Measurements from ENCODE around the gene PEMT.

- TF ChIP-seq SUZ12 (IDR thresholded peaks at IDR 0.05; ENCODE audit: extremely low read depth, insufficient read depth, insufficient read length): no peak
- TF ChIP-seq YY1 (IDR thresholded peaks at IDR 0.05; ENCODE audit: insufficient read depth, insufficient read length): no peak
These were observed 96.5 kb downstream of the PEMT start for GRCh38 chr17:17494870-17495535.
